ENCODE results near the gene ROR1. TPM values are rescaled to one million over a fixed set of nuclear protein-coding genes. Genes with fewer than 3 reads are reported as not detected.

Gene ROR1
- total and polyA plus RNA-seq, 2 of the 4 experiments (the other 2 are of a cell fraction), result 4.4 to 10.0 TPM

- no peaks in the 10 kb centered on the region for H3K36me3 ChIP-seq (ENCODE audit: control insufficient read depth, insufficient read depth, low read length)
- peaks cover 3% of the 10 kb centered on the region; the same call in 1 of the 2 replicates for H4K20me1 ChIP-seq (ENCODE audit: insufficient read depth, low read length)
- BruUV-seq (replicated peaks), result no TSS peak
- no peak overlapping the region for H3K27ac ChIP-seq (ENCODE audit: insufficient read depth, low read length)
- no peak overlapping the region for H3K23ac ChIP-seq (ENCODE audit: low read depth, low read length)
- no peak overlapping the region for H4K5ac ChIP-seq (ENCODE audit: low read depth, low read length)
- H2AFZ ChIP-seq (replicated peaks; ENCODE audit: low read length, poor library complexity), result no peak overlapping the region
- no peak overlapping the region for H3K14ac ChIP-seq (replicated peaks; ENCODE audit: low read depth, low read length)
- TF ChIP-seq FOS (IDR thresholded peaks at IDR 0.05; ENCODE audit: low read depth, low read length), result no peak
- no peak for TF ChIP-seq CTCF (conservative IDR thresholded peaks at IDR 0.05; ENCODE audit: low read depth, low read length)
- TF ChIP-seq RFX5 (IDR thresholded peaks at IDR 0.05; ENCODE audit: low read depth, low read length), result no peak
- no peak for TF ChIP-seq RAD21 (IDR thresholded peaks at IDR 0.05; ENCODE audit: low read length)
- no peak for TF ChIP-seq MAFK (IDR thresholded peaks at IDR 0.05; ENCODE audit: low read depth, low read length)
- TF ChIP-seq ELK1 (IDR thresholded peaks at IDR 0.05; ENCODE audit: borderline replicate concordance, low read depth, low read length), result no peak
- TF ChIP-seq MAZ (IDR thresholded peaks at IDR 0.05; ENCODE audit: borderline replicate concordance, low read depth, low read length), result no peak
- TF ChIP-seq USF2 (IDR thresholded peaks at IDR 0.05; ENCODE audit: low read depth, low read length), result no peak
- TF ChIP-seq CEBPB (IDR thresholded peaks at IDR 0.05; ENCODE audit: low read depth, low read length), result no peak
- no peak for TF ChIP-seq MXI1 (IDR thresholded peaks at IDR 0.05; ENCODE audit: borderline replicate concordance, low read depth, low read length)
- dilution Hi-C loops (cut with HindIII; ENCODE audit: low sequenced_read_pairs, unreplicated experiment), result no loop called here
- no CpG with 5 or more reads among the region's 5 CpGs for WGBS, 2 experiments (ENCODE audit: extremely low coverage in 2 of 2, insufficient read length in 1 of 2)
- H2AK9ac ChIP-seq (replicated peaks; ENCODE audit: low read depth, low read length, poor library complexity), result no peak overlapping the region
- no peak overlapping the region for H3K56ac ChIP-seq (ENCODE audit: extremely low read depth, insufficient read depth, low read length)
- no peak overlapping the region for H4K8ac ChIP-seq (ENCODE audit: low read depth in 2 of 2, low read length in 2 of 2)
- H3K4me1 ChIP-seq (ENCODE audit: control insufficient read depth, insufficient read depth, low read length), result peaks cover 4% of the 10 kb centered on the region; the same call in 1 of the 2 replicates
- no peak overlapping the region for H2AK5ac ChIP-seq (ENCODE audit: low read depth, low read length)
- H2BK20ac ChIP-seq (ENCODE audit: low read depth, low read length), result no peak overlapping the region
- no peak overlapping the region for H3K9ac ChIP-seq (ENCODE audit: low read depth, low read length)
- DNase-seq (no peak), ATAC-seq (ENCODE audit: low read depth) (no peak)
- H3K9me1 ChIP-seq (ENCODE audit: insufficient read depth, low read length), result 0 out of 2 replicates have a peak, but pooled peaks cover 4% of the 10 kb centered on the region
- peaks cover 0 to 4% of the 10 kb centered on the region in 2 experiments; a peak in 1 of 4 replicates for H3K79me1 ChIP-seq (ENCODE audit: low read depth in 1 of 2, low read length in 2 of 2)
- peaks cover 4% of the 10 kb centered on the region for H3K9me3 ChIP-seq (ENCODE audit: control insufficient read depth, insufficient read depth, low read length)
- H3K4me2 ChIP-seq (ENCODE audit: low read depth, low read length), result no peak overlapping the region
- CTCF ChIA-PET, result interaction anchor here (0.6 kb wide), 1 partner anchor 460 kb away, joined by 3 read pairs; no protein-coding TSS in a partner anchor
- in situ Hi-C loops (cut with MboI; ENCODE audit: low sequenced_read_pairs), result no loop called here
- no peak overlapping the region for H2BK5ac ChIP-seq (ENCODE audit: low read depth, low read length, poor library complexity, severe bottlenecking)
- no peak overlapping the region for H3K4me3 ChIP-seq (ENCODE audit: insufficient read depth, low read depth, low read length)
- H3K27me3 ChIP-seq (ENCODE audit: control insufficient read depth, insufficient read depth, low read length), result peaks cover 2% of the 10 kb centered on the region
- H2BK15ac ChIP-seq (ENCODE audit: low read depth, low read length), result no peak overlapping the region
- H3K4ac ChIP-seq (ENCODE audit: low read depth, low read length), result no peak overlapping the region
- H4K91ac ChIP-seq (ENCODE audit: insufficient read depth, low read depth, low read length), result no peak overlapping the region
- H3K18ac ChIP-seq (ENCODE audit: low read depth, low read length), result no peak overlapping the region
- no peak overlapping the region for H2BK120ac ChIP-seq (ENCODE audit: low read depth, low read length)
- intact Hi-C loops (cut with micrococcal nuclease), result no loop called here
- POLR2A ChIA-PET (ENCODE audit: unreplicated experiment), result no interaction called here
Observed at GRCh38 chr1:63804829-63805484, 31.1 kb downstream of the ROR1 start.
